NB4 (cell line): Measurements from ENCODE around the gene CMPK1.

Source experiments
- DNase-seq: peaks from one replicate; pipeline ENCODE4 v3.0.0; 2010; ENCODE audit warnings: low read depth
- H3K4me3 ChIP-seq: one replicate; pipeline ENCODE4 v1.5.1; 2011; ENCODE audit warnings: mild to moderate bottlenecking, low read depth, low read length, moderate library complexity
- CTCF ChIP-seq: IDR thresholded peaks from one replicate; pipeline ENCODE4 v1.5.1; 2012; ENCODE audit warnings: low read depth, low read length
- MAX ChIP-seq: IDR thresholded peaks from 2 replicates; pipeline ENCODE4 v1.6.1; 2011; ENCODE audit warnings: low read depth, low read length
- MYC ChIP-seq: IDR thresholded peaks from 2 replicates; pipeline ENCODE4 v1.6.1; 2011; ENCODE audit warnings: low read depth, low read length
- POLR2A ChIP-seq: IDR thresholded peaks from 2 replicates; pipeline ENCODE4 v1.6.1; 2011; ENCODE audit warnings: mild to moderate bottlenecking; ENCODE audit not compliant: insufficient read length; ENCODE audit errors: extremely low read depth

The CMPK1 gene

GRCh38 chr1:47393141-47393540 lies 59.6 kb downstream of the CMPK1 start:
- TF ChIP-seq CTCF: no peak
- no peak for TF ChIP-seq POLR2A
- no peak for TF ChIP-seq MYC
- TF ChIP-seq MAX: no peak
- H3K4me3 ChIP-seq: no peak overlapping the region
- DNase-seq: no peak

GRCh38 chr1:47395433-47395832 lies 61.8 kb downstream of the CMPK1 start:
- TF ChIP-seq CTCF (no peak), MYC (no peak), POLR2A (no peak), MAX (no peak)
- H3K4me3 ChIP-seq: no peak overlapping the region
- no peak for DNase-seq

- TF ChIP-seq MAX (no peak), POLR2A (no peak), CTCF (no peak), MYC (no peak)
- H3K4me3 ChIP-seq: no peak overlapping the region
- no peak for DNase-seq
Observed at GRCh38 chr1:47396671-47397196, 63.1 kb downstream of the CMPK1 start.

- no peak overlapping the region for H3K4me3 ChIP-seq
- no peak for TF ChIP-seq CTCF
- TF ChIP-seq MAX: no peak
- TF ChIP-seq MYC: no peak
- TF ChIP-seq POLR2A: no peak
- no peak for DNase-seq
Observed at GRCh38 chr1:47399138-47399845, 65.7 kb downstream of the CMPK1 start.

- no peak for DNase-seq
- no peak overlapping the region for H3K4me3 ChIP-seq
- TF ChIP-seq MAX: no peak
- no peak for TF ChIP-seq CTCF
- no peak for TF ChIP-seq POLR2A
- TF ChIP-seq MYC: no peak
Observed at GRCh38 chr1:47399846-47400155, 66.2 kb downstream of the CMPK1 start.

- no peak overlapping the region for H3K4me3 ChIP-seq
- no peak for TF ChIP-seq CTCF
- DNase-seq: no peak
Observed at GRCh38 chr1:47401761-47402160, 68.2 kb downstream of the CMPK1 start.
